ENCODE measurements around the gene RELN. TPM values are rescaled to one million over a fixed set of nuclear protein-coding genes. Genes with fewer than 3 reads are reported as not detected.

The RELN gene
- polyA plus RNA-seq, 1 experiment = 4.3 TPM

GRCh38 chr7:103843689-103844480 is 145.6 kb downstream of the RELN start:
- TF ChIP-seq CTCF (IDR thresholded peaks at IDR 0.05; ENCODE audit: insufficient read depth, low read depth, low read length) = no peak
- ChIA-PET CTCF (interaction anchor here (1.2 kb wide), 2 partner anchors 11 to 15 kb away, joined by 3 to 5 read pairs; no protein-coding TSS in a partner anchor), POLR2A (no interaction called here)
- H3K27me3 ChIP-seq (ENCODE audit: control insufficient read depth, insufficient read depth, low read length) = no peaks in the 10 kb centered on the region
- DNase-seq (ENCODE audit: low read depth) = no peak
- no peak overlapping the region for H3K4me3 ChIP-seq (ENCODE audit: low read depth, low read length)
- H3K36me3 ChIP-seq (ENCODE audit: control insufficient read depth, insufficient read depth, low read length) = no peaks in the 10 kb centered on the region

GRCh38 chr7:103833401-103833800 is 156.1 kb downstream of the RELN start:
- POLR2A ChIA-PET = no interaction called here
- CTCF ChIA-PET = no interaction called here
- H3K36me3 ChIP-seq (ENCODE audit: control insufficient read depth, insufficient read depth, low read length) = no peaks in the 10 kb centered on the region
- DNase-seq (ENCODE audit: low read depth) = no peak
- TF ChIP-seq CTCF (IDR thresholded peaks at IDR 0.05; ENCODE audit: insufficient read depth, low read depth, low read length) = no peak
- no peak overlapping the region for H3K4me3 ChIP-seq (ENCODE audit: low read depth, low read length)
- no peaks in the 10 kb centered on the region for H3K27me3 ChIP-seq (ENCODE audit: control insufficient read depth, insufficient read depth, low read length)

GRCh38 chr7:103832438-103832837 is 157.0 kb downstream of the RELN start:
- CTCF ChIA-PET = interaction anchor here (1.2 kb wide), 1 partner anchor 11 kb away, joined by 3 read pairs; no protein-coding TSS in a partner anchor
- H3K4me3 ChIP-seq (ENCODE audit: low read depth, low read length) = no peak overlapping the region

GRCh38 chr7:103824251-103824650 is 165.2 kb downstream of the RELN start:
- Histone ChIP-seq H3K36me3 (ENCODE audit: control insufficient read depth, insufficient read depth, low read length) (no peaks in the 10 kb centered on the region), H3K4me3 (ENCODE audit: low read depth, low read length) (no peak overlapping the region), H3K27me3 (ENCODE audit: control insufficient read depth, insufficient read depth, low read length) (peaks cover 2% of the 10 kb centered on the region; the same call in 1 of the 2 replicates)
- ChIA-PET CTCF (no interaction called here), POLR2A (no interaction called here)
- no peak for DNase-seq (ENCODE audit: low read depth)
- TF ChIP-seq CTCF (IDR thresholded peaks at IDR 0.05; ENCODE audit: insufficient read depth, low read depth, low read length) = no peak

More at GRCh38 chr7:103832438-103832837, 157.0 kb downstream of the RELN start:
- Histone ChIP-seq H3K27me3 (ENCODE audit: control insufficient read depth, insufficient read depth, low read length) (no peaks in the 10 kb centered on the region), H3K36me3 (ENCODE audit: control insufficient read depth, insufficient read depth, low read length) (no peaks in the 10 kb centered on the region)
- DNase-seq (ENCODE audit: low read depth) = no peak
- POLR2A ChIA-PET = no interaction called here
- TF ChIP-seq CTCF (IDR thresholded peaks at IDR 0.05; ENCODE audit: insufficient read depth, low read depth, low read length) = no peak

GRCh38 chr7:103823084-103823483 is 166.4 kb downstream of the RELN start:
- Histone ChIP-seq H3K27me3 (ENCODE audit: control insufficient read depth, insufficient read depth, low read length) (peaks cover 2% of the 10 kb centered on the region; the same call in 1 of the 2 replicates), H3K4me3 (ENCODE audit: low read depth, low read length) (no peak overlapping the region), H3K36me3 (ENCODE audit: control insufficient read depth, insufficient read depth, low read length) (no peaks in the 10 kb centered on the region)
- POLR2A ChIA-PET = no interaction called here
- DNase-seq (ENCODE audit: low read depth) = no peak
- CTCF ChIA-PET = no interaction called here
- TF ChIP-seq CTCF (IDR thresholded peaks at IDR 0.05; ENCODE audit: insufficient read depth, low read depth, low read length) = no peak

Measured in BJ (cell line).